AG08396 (cell line): ENCODE results near the gene LSM3.
"Not testable (repeated sequence)": the region's sequence is repeated elsewhere in the genome, so short reads cannot be mapped to it uniquely, and the experiment has no call there.

ENCODE experiments used
- DNase-seq: peaks from one replicate; pipeline ENCODE4 v3.0.0; 2012; ENCODE audit warnings: low spot score, mixed read lengths

Gene LSM3

GRCh38 chr3:14222457-14222856 is 43.8 kb downstream of the LSM3 start:
- DNase-seq, result no peak

DNA sequence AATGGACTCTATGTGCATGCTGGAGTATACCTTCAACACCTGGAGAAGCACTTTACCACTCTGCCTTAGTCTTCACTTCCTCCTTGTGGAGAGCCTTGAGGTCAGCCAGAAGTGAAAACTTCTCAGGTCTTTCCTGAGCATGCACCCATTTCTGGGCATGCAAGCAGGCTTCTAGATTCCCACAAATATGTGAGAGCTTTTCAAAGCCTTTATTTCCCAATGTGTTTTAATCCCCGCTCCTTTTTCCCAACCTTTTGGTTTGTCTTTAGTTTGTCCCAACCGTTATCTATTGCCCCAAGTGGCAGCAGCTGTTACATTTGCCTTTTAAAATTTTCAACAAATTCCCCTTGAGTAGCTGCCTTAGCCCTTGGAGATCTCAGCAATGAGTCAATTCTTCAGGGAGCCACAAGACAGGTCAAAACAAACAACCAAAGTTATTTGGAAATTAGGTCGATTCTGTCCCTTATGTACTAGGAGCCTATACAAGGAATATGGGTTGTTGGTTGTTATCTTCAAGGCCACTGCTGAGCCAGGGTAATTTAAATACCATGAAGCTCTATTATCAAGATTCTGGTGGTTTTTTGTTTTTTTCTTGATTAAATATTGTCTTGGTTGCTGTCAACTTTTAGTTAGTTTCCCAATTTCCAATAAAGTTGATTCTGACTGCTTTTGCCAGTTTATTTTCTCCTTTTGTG is 44.4 kb downstream of the LSM3 start:
- DNase-seq, result no peak

DNA sequence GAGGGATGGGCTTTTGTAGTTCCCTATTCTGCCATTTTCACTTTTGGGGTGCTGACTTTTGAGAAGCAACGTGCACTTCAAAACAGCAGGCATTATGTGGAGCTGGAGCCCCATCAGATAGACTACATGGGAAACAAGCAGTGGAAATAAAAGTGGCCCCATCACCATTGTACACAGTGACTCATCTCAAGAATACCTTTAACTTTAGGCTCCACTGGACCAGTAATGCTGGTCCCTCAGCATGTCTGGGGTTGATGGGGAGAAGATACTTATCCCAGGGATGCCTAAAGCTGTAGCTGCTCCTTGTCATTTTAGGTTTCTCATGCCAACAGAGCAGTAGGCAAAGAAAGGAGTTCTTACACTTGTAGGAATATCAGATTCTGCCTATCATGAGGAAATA is 45.0 kb downstream of the LSM3 start:
- no peak for DNase-seq

GRCh38 chr3:14224895-14225294 is 46.3 kb downstream of the LSM3 start:
- DNase-seq, result no peak

GRCh38 chr3:14225421-14225820 is 46.8 kb downstream of the LSM3 start:
- DNase-seq, result no peak

- not testable (repeated sequence) for DNase-seq
Observed at GRCh38 chr3:14226351-14226750, 47.7 kb downstream of the LSM3 start.

- no peak for DNase-seq
Observed at GRCh38 chr3:14227856-14228255, 49.2 kb downstream of the LSM3 start.

- DNase-seq, result no peak
Observed at GRCh38 chr3:14228681-14229470, 50.3 kb downstream of the LSM3 start.

GRCh38 chr3:14229695-14230094 is 51.1 kb downstream of the LSM3 start:
- DNase-seq, result not testable (repeated sequence)

DNA sequence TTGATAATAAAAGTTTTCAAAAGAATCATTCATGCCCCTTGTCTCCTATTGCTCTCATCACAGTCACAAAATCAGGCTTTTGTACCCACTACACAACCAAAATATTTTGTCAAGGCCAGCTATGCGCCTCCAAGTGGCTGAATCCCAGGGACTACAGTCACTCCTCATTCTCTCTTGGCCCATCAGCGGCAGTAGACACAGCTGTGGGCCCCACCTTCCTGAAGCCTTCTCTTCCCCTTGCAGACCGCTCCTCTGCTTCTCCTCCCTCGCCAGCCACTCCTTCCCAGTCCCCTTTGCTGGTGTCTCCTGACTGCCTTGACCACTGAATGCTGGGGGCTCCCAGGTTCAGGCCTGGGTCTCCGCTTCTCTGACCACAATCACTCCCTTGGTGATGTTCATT is 52.1 kb downstream of the LSM3 start:
- no peak for DNase-seq

DNA sequence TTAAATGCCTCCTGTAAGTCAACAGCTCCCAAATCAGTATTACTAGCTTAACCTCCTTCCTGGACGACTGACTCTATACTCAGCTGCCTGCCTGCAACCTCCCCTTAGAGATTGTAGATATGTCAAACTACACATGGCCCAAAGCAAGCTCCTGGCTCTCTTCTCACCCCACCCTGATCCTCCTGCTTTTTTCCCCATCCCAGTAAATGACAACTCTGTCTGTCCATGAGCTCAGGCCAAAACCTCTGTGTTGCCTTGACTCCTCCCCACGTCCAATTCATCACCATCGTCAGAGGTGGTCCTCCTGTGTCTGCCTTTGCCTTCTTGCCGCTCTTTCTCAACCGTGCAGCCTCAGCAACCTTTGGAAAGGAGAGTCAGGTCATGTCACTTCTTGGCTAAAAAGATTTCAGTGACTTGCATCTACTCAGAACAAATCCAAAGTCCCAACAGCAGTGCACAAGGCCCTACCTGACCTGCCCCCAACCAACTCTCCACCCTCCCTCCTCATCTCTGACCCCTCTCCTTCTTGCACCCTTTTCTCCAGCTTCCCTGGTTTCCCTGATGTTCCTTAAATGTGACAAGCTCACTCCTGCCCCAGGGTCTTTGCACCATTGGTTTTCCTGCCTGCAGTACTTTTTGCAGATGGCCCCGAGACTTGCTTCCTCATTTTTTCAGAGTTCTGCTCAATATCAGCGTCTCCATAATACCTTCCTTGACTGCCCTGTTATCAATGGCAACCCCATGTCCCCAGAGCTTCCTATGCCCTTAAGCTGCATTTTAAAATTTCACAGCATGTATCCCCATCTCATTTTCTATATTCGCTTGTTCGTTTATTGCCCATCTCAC is 52.8 kb downstream of the LSM3 start:
- DNase-seq, result no peak

DNA sequence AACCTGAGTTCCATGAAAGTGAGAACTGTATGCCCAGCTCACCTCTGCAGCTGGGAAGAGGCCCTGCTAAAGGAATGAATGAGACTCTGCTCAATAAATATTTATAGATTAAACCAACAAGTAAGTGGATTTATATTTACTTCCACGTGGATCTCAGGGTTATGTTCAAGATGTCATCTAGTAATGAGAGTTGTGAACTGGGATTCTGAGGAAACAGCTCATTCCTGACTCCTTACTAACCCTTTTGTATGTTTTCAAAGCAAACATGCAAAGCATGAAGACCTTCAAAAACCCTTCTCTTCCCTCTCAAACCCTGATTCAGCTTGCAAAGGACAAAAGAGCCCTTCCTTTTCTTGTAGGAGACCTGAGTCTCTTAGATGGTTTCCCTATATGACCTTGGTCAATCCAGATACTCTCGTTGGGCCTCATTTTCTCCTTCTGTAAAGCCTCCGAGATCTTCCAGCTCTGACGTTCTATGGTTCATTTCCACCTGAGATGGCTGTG is 53.4 kb downstream of the LSM3 start:
- no peak for DNase-seq

DNA sequence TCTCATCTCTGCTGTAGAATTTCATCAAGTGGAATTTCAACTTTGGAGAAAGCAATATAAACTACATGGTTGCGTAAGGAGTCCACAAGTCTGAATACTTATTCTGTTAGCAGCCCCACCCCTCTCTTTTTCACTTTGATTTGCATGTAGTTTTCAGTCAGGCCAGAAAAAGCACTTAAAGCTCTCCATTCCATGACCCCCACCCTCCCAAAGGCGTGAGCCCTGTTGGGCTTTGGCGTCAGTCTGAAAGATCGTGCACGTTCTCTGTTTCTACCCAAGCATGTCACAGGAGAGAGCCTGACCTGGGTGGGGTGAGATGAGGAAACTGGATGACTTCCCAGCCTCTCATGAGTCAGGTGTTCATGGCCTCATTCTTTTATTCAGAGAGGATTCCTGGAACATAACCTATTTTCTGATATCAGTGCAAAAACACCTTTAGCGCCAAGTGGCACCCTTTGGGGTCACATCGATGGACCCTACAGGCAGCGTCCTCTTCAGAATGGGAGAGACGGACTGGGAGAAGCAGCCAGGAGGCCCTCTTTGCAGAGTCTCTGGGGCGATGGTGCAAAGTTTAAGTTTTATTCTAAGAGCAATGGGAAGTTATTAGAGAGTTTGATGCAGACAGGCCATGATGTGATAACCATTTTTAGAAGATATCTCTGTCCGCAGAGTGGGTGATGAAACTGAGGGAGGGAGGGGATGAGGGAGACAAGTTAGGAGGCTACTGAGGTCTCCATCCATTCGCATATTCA is 55.8 kb downstream of the LSM3 start:
- DNase-seq, result no peak

DNA sequence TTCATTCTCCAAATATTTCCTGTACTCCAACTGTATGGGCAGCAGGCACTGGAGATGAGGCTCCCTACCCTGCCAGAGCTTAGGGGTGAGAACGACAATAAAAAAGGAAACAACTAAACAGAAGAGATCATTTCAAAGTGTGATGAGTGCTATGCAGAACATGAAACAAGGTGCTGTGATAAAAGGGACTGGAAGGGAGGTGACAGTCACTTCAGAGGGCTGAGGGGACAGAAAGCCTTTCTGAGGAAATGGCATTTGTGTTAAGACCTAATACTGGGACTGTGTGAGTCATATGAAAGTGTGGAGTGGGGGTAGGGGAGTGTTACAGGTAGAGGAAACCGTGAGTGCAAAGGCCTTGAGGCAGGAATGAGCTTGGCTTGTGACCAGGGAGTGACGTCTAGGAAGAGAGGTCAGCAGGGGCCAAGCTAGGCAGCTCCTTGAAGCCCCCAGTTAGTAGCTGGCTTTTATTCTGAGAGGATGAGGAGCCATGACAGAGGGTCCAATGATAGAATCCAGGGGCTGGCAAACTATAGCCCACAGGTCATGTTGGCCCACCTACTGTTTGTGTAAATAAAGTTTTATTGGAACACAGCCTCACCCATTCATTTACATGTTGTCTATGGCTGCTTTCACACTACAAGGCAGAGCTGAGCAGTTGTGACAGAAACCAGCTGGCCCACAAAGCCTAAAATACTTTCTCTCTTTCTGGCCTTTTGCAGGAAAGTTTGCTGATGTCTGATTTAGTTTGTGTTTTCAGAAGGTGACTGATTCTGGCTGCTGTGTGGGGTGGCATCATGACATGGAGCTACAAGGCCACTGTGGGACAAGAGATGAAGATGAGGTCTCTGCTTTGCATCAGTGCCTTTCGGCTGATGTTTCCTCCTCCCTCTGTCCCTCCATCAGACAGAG is 56.6 kb downstream of the LSM3 start:
- no peak for DNase-seq

- no peak for DNase-seq
Observed at GRCh38 chr3:14235912-14236295, 57.3 kb downstream of the LSM3 start.

DNA sequence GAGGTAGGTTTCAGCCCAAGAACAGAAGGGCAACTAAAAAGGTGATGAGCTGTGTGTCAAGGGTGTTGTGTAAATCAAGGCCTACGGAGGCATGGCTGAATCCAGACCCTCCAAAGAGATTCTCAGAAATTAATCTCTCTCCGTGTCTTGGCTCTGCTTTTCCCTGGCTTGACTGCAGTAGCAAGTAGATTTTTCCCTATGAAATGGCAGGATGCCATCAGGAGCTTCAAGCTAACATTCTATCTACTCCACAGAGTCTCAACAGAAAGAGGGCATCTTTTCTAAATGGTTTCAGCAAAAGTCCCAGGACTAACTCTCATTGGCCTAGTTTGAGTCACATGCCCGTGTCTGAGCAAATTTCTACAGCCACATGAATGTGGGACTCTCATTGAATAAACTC is 58.3 kb downstream of the LSM3 start:
- DNase-seq, result no peak

- no peak for DNase-seq
Observed at GRCh38 chr3:14237457-14237856, 58.8 kb downstream of the LSM3 start.

DNA sequence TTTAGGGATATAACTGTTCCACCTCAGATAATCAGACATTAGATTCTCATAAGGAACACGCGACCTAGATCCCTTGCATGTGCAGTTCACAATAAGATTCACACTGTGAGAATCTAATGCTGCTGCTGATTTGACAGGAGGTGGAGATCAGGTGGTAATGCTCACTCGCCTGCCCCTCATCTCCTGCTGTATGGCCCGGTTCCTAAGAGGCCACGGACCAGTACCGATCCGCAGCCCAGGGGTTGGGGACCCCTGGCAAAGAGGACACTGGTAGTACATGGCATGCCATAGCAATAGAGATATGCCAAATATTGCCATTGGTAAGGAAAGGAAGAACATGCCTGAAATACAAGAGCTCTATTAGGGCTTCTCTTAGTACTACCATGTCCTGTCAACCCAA is 59.7 kb downstream of the LSM3 start:
- no peak for DNase-seq

GRCh38 chr3:14238930-14239329 is 60.3 kb downstream of the LSM3 start:
- DNase-seq, result no peak

GRCh38 chr3:14239940-14240339 is 61.3 kb downstream of the LSM3 start:
- DNase-seq, result no peak

GRCh38 chr3:14240366-14240765 is 61.7 kb downstream of the LSM3 start:
- DNase-seq, result no peak
